ENCODE data around the gene GANC.

The GANC gene

GRCh38 chr15:42403389-42403788 is 130.4 kb downstream of the GANC start:
- in situ Hi-C loops (cut with MboI; ENCODE audit: low pct_unique_long_range_greater_than_20kb, low sequenced_read_pairs) = no loop called here
- no peak for DNase-seq

GRCh38 chr15:42404461-42405235 is 131.6 kb downstream of the GANC start:
- in situ Hi-C loops (cut with MboI; ENCODE audit: low pct_unique_long_range_greater_than_20kb, low sequenced_read_pairs) = no loop called here

GRCh38 chr15:42405863-42406482 is 133.0 kb downstream of the GANC start:
- in situ Hi-C loops (cut with MboI; ENCODE audit: low pct_unique_long_range_greater_than_20kb, low sequenced_read_pairs) = no loop called here

More at GRCh38 chr15:42404461-42405235, 131.6 kb downstream of the GANC start:
- no peak for DNase-seq

More at GRCh38 chr15:42405863-42406482, 133.0 kb downstream of the GANC start:
- DNase-seq = no peak

All from KBM-7 (cell line).